Liver (tissue), 3 donors: Measurements from ENCODE around the gene DSCAML1.

Experiments
- CTCF ChIP-seq: fragments of 150-350 bp; IDR thresholded peaks from 2 replicates; pipeline ENCODE4 v1.5.1; 2017; ENCODE audit warnings: improper control_type of control experiment, low read depth, low read length; ENCODE audit not compliant: missing input control
- FOXA1 ChIP-seq: IDR thresholded peaks from 2 replicates; pipeline ENCODE4 v1.6.1; 2016; ENCODE audit warnings: antibody characterized with exemption
- GABPA ChIP-seq, 2 donors: IDR thresholded peaks in 1 of 2; conservative IDR thresholded peaks in 1 of 2; 2 replicates each; pipeline ENCODE4 v1.6.1; 2016; ENCODE audit warnings: antibody characterized with exemption in 2 of 2, mild to moderate bottlenecking in 1 of 2, moderate library complexity in 1 of 2
- JUND ChIP-seq, 2 donors: IDR thresholded peaks; 2 replicates each; pipeline ENCODE4 v1.6.1; 2016; ENCODE audit warnings: antibody characterized with exemption in 2 of 2
- MAX ChIP-seq: IDR thresholded peaks from 2 replicates; pipeline ENCODE4 v1.6.1; 2016; ENCODE audit warnings: antibody characterized with exemption
- NR2F2 ChIP-seq: IDR thresholded peaks from 2 replicates; pipeline ENCODE4 v1.6.1; 2016; ENCODE audit warnings: antibody characterized with exemption
- RAD21 ChIP-seq, 2 donors: IDR thresholded peaks; 2 replicates each; pipeline ENCODE4 v1.6.1; 2016; ENCODE audit warnings: antibody characterized with exemption in 2 of 2, mild to moderate bottlenecking in 2 of 2
- SP1 ChIP-seq: IDR thresholded peaks from 2 replicates; pipeline ENCODE4 v1.6.1; 2018; ENCODE audit warnings: antibody characterized with exemption, mild to moderate bottlenecking
- TAF1 ChIP-seq: conservative IDR thresholded peaks from 2 replicates; pipeline ENCODE4 v1.6.1; 2016; ENCODE audit warnings: antibody characterized with exemption, mild to moderate bottlenecking
- YY1 ChIP-seq: IDR thresholded peaks from 2 replicates; pipeline ENCODE4 v1.6.1; 2016; ENCODE audit warnings: antibody characterized with exemption, mild to moderate bottlenecking
- ZBTB33 ChIP-seq: IDR thresholded peaks from 2 replicates; pipeline ENCODE4 v1.6.1; 2016; ENCODE audit warnings: antibody characterized with exemption
- TF ChIP-seq, protein P1 (sequence below): IDR thresholded peaks from 2 replicates; pipeline ENCODE4 v1.6.1; 2016; ENCODE audit warnings: antibody characterized with exemption
- TF ChIP-seq, protein P2 (sequence below): IDR thresholded peaks from 2 replicates; pipeline ENCODE4 v1.6.1; 2016; ENCODE audit warnings: antibody characterized with exemption, mild to moderate bottlenecking
- donor health status: healthy.
- donor health status: healthy.

- no peak for TF ChIP-seq SP1
- TF ChIP-seq FOXA1: no peak
- TF ChIP-seq MAX: no peak
- TF ChIP-seq RAD21 (IDR thresholded peaks at IDR 0.05): no peak
- no peak for TF ChIP-seq CTCF
- TF ChIP-seq TAF1: no peak
- TF ChIP-seq, protein P1, sequence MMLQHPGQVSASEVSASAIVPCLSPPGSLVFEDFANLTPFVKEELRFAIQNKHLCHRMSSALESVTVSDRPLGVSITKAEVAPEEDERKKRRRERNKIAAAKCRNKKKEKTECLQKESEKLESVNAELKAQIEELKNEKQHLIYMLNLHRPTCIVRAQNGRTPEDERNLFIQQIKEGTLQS: no peak
- TF ChIP-seq NR2F2: no peak
- no peak for TF ChIP-seq YY1
- TF ChIP-seq GABPA (IDR thresholded peaks at IDR 0.05 in 1 of 2, conservative IDR thresholded peaks at IDR 0.05 in 1 of 2): no peak
- TF ChIP-seq ZBTB33: no peak
- TF ChIP-seq, protein P2, sequence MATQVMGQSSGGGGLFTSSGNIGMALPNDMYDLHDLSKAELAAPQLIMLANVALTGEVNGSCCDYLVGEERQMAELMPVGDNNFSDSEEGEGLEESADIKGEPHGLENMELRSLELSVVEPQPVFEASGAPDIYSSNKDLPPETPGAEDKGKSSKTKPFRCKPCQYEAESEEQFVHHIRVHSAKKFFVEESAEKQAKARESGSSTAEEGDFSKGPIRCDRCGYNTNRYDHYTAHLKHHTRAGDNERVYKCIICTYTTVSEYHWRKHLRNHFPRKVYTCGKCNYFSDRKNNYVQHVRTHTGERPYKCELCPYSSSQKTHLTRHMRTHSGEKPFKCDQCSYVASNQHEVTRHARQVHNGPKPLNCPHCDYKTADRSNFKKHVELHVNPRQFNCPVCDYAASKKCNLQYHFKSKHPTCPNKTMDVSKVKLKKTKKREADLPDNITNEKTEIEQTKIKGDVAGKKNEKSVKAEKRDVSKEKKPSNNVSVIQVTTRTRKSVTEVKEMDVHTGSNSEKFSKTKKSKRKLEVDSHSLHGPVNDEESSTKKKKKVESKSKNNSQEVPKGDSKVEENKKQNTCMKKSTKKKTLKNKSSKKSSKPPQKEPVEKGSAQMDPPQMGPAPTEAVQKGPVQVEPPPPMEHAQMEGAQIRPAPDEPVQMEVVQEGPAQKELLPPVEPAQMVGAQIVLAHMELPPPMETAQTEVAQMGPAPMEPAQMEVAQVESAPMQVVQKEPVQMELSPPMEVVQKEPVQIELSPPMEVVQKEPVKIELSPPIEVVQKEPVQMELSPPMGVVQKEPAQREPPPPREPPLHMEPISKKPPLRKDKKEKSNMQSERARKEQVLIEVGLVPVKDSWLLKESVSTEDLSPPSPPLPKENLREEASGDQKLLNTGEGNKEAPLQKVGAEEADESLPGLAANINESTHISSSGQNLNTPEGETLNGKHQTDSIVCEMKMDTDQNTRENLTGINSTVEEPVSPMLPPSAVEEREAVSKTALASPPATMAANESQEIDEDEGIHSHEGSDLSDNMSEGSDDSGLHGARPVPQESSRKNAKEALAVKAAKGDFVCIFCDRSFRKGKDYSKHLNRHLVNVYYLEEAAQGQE: no peak
- TF ChIP-seq JUND (IDR thresholded peaks at IDR 0.05): no peak
These were observed 202.3 kb downstream of the DSCAML1 start for GRCh38 chr11:117594721-117595120.
